B cell (primary cell): ENCODE results near the gene NUDT3.

Source experiments
- EZH2 ChIP-seq: IDR thresholded peaks from 2 replicates; pipeline ENCODE4 v1.6.1; 2012; ENCODE audit warnings: borderline replicate concordance, low read depth, mild to moderate bottlenecking, moderate library complexity, low read length; ENCODE audit not compliant: insufficient read depth, poor library complexity, severe bottlenecking
- TF ChIP-seq, protein P1 (sequence below): fragments of 200-600 bp; IDR thresholded peaks from one replicate; pipeline ENCODE4 v1.8.0; 2022; ENCODE audit warnings: antibody characterized with exemption, mild to moderate bottlenecking

- TF ChIP-seq, protein P1, sequence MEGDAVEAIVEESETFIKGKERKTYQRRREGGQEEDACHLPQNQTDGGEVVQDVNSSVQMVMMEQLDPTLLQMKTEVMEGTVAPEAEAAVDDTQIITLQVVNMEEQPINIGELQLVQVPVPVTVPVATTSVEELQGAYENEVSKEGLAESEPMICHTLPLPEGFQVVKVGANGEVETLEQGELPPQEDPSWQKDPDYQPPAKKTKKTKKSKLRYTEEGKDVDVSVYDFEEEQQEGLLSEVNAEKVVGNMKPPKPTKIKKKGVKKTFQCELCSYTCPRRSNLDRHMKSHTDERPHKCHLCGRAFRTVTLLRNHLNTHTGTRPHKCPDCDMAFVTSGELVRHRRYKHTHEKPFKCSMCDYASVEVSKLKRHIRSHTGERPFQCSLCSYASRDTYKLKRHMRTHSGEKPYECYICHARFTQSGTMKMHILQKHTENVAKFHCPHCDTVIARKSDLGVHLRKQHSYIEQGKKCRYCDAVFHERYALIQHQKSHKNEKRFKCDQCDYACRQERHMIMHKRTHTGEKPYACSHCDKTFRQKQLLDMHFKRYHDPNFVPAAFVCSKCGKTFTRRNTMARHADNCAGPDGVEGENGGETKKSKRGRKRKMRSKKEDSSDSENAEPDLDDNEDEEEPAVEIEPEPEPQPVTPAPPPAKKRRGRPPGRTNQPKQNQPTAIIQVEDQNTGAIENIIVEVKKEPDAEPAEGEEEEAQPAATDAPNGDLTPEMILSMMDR: no peak
- TF ChIP-seq EZH2: no peak
Measured at GRCh38 chr6:34346175-34347119, 46.0 kb downstream of the NUDT3 start.
